CD4-positive, alpha-beta T cell treated with Interleukin-1 beta for 1 hour (primary cell): ENCODE results near the gene FYCO1.
A peak's percentile ranks its signal among the peaks of the same experiment; 100 is the strongest.

Experiments
- DNase-seq, 2 donors: peaks; one replicate each; pipeline ENCODE4 v3.0.0-alpha.2; 2020 to 2022

The FYCO1 gene

DNA sequence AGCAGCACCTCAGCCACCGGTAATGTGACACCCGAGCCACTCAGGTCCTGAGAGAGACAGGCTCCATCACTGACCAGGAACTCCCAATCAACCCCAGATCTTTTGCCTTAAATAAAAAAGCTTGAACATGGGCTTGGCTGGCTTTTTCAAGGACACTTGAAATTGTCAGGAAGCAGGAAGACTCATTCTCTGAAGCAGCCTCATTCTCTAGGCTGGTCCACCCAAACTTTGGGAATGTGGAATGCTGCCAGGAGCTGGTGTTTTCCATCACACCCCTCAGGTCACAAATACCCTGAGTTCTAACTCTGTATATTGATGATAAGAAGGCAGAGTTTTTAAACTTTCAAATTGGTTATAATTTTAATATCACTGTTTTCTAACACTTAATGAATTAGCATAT is 35.3 kb downstream of the FYCO1 start:
- DNase-seq = no peak

DNA sequence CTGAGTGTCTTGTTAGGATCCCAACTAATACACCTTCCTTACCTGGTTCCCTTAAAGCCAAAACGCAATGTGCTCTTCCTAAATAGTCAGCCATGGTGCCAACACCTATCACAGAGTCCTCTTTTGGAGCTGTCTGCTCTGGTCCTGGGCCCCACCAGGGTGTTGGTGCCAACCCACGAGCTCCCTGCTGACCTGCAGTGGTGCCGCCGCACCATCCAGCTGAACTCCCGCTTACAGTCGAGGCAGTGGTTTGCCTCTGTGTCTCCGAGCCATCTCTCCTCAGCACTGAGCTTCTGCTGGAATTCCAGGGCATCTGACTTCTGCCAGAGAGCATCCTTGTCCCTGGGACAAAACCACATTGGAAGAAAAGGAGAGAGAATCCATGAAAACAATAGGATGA is 36.4 kb downstream of the FYCO1 start:
- no peak for DNase-seq

DNA sequence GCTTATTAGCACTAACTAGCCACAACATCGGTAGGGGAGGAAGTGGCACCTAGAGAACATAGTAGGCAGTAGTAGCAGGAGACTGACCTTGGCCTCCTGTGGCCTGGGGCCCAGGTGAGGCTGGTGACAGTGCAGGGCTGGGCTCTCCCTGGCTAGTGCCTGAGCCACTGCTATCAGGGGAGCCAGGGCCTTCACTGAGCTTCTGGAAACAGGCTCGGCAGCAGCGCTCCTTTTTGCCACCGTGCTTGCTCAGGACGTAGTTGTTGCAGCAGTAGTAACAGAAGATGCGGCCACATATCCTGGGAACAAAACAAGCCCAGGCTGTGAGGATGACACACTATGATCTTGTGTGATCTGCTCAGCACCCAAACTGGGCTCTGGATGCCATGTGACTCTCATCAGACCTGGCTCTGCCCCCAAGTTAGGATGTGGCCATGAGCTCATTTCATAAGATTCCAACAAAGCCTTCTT is 37.3 kb downstream of the FYCO1 start:
- DNase-seq = no peak

DNA sequence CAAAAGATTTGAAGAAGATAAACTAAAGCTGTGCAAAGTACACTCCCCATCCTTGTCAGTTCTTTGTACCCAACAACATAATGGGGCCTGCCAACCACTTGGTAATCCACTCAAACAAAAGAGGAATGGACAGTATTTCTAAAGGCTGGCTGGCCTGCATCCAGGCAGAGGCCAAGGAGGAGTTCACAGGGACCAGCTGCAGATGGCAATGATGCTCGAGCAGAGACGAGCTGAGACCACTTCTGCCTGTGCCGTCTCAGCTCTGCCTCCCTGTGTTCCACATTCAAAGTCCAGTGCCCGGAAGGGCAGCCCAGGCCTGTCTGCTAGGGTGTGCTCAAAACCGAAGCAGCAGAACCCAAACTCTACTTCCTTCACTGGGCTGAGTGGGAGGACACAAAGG is 38.0 kb downstream of the FYCO1 start:
- no peak for DNase-seq

DNA sequence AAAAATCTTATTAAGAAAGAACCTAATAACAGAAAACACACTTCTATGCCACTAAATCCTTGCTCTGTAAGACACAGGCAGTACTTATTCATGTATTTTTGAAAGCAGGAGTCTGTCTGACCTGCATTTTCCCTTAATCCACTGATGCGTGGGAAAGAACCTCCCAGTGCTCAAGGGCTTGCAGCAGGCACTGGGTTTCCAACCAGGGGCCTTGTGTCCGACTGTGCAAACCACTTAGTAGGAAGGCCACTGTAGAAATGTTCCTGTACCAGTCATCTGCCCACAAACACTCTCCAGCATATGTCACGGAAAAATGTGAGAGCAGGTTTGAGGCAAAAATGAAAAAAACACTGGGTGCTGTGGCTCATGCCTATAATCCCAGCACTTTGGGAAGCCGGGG is 39.9 kb downstream of the FYCO1 start:
- no peak for DNase-seq

DNA sequence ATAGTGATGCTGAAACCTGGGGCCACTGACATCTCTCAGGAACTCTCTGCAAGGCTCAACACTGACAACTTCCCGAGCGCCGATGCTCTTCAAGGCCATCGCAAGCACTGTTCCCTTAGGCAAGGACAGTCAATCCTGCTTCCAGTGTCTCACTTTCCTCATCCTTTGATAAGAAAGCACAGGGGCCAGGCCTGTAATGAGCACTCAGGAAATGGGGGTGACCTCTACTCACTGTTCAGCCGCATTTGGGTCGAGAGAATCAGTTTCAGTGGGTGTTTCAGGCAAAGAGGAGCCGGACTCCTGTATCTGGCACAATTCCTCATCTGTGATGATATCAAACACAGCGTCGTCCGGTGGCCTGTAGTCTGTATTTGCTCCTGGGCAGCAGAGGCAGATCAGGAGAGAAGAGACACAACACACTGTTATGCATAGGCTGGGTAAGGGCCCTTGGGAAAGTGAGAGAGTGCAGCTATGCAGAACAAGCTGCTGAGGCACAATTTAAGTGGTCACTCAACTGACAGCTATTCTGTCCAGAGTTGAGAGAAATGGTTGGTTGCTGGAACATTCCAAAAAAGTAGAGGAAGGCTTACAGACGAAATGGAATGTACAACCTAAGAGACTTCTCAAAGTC is 40.5 kb downstream of the FYCO1 start:
- DNase-seq = no peak

DNA sequence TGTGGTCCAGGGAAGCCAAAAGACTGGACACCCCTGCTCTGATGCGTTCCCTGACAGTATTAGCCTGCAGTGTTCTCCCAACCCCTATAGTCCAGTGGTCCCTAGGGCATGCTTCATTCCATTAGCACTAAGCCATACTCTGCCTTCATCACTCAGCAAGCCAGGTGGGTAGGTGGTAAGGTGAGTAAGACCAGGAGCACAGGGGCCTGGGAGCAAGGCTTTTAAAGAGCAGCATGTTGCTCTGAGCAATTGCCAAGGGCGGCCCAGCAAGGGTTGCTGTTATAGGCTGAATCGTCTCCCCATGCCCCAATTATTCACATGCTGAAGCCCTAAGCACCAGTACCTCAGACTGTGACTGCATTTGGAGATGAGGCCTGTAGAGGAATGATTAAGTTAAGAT is 41.3 kb downstream of the FYCO1 start:
- no peak for DNase-seq

DNA sequence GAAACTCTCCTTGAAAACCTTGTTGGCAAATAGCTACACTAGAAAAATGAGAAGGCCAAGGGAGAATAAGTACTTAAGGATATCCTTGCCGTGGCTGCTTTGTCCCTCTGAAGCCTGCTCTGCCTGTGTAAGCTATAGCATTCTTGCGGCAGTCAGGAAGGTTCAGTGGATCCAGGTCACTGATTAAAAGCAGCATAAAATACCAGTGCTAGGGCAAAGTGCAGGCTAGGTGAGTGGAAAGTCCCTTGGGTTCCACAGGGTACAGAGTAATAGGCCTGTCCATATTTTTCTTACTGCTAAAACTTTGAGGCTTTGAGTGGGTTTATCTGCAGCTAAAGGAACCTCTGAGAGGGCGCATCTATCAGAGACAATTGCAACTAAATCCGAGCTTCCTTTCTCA is 42.1 kb downstream of the FYCO1 start:
- no peak for DNase-seq

DNA sequence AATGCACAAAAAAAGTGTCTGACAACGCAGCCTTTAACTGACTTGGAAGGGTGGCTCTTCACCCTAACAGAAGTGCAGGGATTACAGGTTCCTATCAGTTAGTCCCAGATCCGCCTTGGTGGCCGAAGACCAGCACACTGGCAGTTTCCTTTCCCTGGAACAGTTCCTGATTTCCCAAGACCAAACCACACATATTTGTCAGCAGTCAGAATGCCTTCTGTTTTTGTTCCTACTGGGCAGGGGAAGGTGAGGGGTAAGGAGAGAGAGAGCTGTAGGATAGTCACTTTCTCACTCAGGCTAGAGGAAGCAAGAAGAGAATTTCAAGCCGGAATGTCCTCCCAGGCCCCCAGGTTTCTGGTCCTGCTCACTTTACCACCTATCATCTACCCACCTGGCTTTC is 43.2 kb downstream of the FYCO1 start:
- no peak for DNase-seq

DNA sequence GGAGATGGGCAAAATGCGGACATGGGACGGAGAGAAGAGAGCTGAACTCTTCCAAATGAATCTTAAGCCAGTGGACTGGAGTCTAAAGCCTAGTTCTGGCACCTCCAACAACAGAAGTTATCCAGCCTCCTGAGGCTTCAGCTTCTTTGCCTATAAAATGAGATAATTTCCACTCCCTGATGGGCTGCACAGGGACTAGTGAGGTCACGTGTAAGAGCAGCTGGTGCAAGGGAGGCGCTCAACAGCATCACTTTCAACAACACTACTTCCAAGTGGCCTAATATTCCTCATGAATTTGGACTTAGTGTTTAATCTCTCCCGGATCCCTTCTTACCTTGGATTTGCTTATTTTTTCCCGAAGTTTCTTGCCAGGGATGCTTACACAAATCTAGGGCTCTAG is 43.7 kb downstream of the FYCO1 start:
- no peak for DNase-seq

DNA sequence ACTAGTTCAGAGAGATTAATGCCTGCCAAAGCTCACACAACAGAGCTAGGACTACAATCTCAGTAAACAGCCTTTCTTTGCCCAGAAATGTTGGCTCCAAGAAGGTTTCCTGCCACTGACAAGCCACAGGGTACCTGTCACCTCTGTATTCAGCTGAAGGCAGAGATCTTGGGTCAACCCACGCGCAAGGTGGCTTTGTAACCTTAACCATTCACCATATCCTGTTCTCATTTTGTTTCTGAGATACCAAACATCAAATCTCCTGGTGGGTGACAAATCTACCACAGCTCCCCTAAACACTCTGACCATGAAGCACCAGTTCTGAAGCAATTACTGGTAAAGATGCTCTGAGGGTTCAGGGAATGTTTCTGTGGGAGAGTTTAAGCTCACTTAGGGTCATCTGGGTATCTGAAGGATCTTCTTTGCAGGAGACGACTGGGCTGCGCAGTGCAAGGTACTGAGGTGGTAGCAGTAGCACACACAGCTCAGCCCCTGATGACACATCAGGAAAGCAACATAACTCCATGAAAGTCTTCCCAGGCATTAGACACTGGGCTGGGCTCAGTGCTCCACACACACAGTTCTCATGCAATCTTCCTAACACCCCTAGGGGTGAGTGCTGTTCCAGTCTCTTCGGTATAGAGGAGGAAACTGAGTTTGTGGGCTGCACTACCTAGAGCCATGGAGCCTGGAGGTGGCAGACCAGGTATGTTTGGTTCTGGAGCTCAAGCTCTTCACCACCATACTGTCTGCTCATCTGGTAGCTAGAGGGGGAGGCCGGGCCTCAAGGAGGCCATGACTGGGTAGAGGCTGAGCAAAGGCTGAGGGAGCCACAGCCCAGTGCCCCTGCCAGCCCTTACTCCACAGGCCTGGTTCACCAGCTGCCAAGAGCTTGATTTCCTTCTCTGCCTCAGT is 44.7 kb downstream of the FYCO1 start:
- DNase-seq = peak in 1 of 2 donors; percentile 49

DNA sequence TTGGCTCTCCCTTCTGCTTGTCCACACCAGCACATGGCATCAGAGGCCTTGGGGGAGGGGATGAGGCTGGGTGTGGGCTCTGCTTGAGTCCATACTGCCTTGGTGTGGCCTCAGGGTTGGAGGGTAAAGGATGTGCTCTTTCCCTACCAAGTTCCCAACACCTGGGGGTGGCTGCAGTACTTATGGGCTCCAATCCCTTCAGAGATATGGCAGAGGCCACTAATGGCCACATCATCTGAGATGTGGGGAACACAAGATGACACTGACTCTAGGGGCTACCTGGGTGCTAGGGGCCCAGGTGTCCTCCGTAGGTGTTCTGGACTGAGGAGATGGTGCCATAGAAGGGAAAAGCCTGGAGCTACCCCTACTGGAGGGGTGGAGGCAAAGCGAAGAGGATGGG is 45.5 kb downstream of the FYCO1 start:
- no peak for DNase-seq

DNA sequence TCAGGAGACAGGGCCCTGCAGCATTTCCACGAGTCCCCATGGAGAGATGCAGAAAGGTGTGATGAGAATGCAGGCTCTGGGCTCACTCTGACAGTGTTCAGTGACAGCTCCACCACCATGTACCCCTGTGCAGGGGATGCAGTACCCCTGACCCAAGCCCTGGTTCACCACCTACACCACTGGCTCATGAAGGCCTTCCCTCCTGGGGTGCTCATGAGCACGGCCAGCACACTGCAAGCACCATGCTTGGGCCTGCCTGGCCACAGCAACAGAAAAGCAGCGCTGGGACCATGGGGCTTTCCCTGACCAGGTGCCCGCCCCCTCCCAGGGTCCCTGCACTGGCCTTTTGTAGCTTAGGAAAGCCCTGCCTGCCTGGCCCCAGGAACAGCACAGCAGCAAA is 46.2 kb downstream of the FYCO1 start:
- no peak for DNase-seq

DNA sequence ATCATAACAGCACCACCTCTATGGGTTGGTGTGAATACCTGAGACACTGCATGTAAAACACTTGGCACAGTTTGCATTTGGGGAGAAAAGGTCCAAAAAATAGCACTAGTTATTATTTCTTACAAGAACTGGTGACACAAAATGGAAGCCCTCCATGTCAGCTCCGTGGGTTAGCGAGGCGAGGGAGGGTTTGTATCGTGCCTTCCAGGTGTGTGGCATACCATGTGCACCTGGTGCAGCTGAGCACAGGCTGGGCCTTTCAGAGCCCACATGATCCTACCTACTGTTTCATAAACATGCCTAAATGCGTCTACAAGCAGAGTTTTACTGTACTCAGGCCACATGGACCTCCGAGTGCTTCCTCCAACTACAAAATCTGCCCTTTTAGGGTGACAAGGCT is 46.7 kb downstream of the FYCO1 start:
- DNase-seq = no peak

DNA sequence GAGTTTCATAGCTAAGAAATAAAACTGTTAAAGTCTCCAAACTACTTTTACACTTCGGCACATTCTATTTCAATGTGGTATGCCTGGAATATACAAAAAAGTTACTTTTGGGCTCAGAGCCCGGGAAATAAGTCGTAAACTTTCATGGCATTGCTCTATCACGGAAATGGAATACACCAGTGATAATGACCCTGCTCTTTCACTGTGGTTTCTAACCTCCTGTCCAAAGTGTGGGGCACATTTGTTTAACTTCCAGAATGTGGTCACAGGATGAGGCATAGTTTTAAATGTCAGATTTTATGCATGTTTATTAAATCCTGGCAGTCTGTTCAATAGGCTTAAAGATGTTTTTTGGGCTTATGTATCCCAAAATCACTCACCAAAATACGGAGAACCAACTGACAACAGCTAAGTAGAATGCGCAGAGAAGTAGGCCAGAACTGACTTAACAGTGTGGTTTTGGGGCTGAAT is 47.3 kb downstream of the FYCO1 start:
- DNase-seq = no peak

DNA sequence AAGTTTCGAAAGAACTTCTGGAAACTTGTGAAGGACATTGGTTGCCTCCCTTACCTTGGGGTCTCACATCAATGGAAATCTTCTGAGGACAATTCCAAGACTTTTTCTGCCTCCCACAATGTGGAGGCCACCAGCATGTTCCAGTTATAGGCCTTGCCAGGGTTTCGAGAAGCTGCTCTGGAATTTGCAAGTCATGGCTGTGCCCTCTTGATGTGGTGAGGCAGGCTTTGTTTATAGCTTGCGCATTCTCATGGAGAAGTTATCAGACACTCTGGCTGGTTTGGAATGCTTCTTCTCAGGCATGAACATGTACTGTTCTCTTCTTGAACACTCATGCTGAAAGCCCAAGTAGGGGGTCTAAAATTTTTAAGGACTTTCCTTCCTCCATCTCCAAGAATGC is 48.3 kb downstream of the FYCO1 start:
- no peak for DNase-seq

DNA sequence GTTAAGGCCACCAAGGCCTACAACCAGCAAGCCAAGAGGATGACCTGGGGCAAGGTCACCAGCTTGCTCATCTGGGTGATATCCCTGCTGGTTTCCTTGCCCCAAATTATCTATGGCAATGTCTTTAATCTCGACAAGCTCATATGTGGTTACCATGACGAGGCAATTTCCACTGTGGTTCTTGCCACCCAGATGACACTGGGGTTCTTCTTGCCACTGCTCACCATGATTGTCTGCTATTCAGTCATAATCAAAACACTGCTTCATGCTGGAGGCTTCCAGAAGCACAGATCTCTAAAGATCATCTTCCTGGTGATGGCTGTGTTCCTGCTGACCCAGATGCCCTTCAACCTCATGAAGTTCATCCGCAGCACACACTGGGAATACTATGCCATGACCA is 48.7 kb downstream of the FYCO1 start:
- DNase-seq = no peak

DNA sequence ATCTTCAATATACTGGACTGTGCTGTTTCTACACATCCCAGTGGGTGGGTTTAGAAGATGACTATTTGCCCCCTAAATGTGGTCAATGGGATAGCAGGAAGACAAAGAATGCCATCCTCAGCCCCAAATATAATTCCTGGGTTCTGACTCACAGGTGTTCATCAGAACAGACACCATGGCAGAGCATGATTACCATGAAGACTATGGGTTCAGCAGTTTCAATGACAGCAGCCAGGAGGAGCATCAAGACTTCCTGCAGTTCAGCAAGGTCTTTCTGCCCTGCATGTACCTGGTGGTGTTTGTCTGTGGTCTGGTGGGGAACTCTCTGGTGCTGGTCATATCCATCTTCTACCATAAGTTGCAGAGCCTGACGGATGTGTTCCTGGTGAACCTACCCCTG is 49.3 kb downstream of the FYCO1 start:
- DNase-seq = no peak

DNA sequence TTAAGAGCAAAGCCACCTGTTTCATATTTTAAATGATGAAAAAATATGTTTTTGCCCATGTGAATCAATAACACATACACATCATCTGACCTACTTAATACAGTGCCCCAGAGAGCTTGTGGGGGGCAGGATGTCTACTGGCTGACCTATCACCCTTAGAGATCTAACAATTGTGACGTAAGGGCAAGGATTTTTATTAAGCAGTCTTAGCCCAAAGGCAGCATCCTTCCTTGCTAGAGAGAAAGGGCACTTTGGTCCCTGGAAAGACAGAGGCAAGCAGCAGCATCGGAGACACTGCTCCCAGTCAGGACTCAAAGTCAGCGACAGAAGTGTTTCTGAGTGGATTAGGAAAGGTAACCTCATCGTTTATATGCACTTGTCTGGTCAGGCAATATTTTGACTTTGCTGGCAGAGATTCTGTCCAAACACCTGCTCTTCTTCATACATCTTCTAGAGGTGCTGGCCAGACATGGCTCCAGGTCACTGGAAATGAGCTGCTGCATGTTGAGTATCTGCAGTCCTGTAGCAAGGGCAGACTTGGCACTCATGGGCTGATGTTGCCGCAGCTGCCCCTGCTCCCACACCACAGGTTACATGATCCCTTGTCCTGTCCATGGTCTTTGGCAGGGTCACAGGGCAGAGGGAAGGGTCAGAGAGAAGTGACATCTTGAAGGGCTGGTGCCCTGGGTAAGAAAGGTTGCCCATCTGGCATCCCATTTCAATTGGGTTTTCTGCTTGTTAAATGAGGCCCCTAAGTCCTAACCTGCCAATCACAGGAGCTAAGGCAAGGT is 50.6 kb downstream of the FYCO1 start:
- peak; percentile 22 to 49 for DNase-seq

DNA sequence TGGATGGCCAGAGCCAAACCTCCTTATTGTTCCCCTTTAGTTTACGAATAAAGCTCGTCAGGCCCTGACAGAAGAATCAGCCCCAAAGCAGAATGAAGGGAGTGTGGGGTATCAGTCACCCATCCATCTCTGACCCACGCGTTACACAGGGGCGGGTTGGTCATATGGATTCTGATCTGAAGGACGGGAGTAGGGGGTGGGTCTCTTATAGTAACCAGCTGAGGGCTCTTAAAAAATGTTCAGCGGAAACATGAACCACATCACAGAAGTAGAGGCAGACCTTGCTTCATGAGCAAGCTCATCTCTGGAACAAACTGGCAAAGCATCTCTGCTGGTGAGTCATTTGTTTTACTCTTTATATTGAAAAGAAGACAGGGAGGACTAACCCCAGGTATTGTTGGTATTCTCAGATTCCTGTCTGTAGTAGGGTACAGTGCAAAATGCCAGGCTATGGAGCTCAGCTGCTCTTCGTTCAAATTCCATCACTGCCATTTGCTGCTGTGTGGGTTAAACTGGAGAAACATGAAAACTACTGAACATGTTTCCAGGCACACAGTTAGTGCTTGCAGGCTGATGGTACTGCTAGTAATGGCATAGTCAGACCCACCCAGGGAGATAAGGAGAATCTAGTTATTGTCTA is 52.3 kb downstream of the FYCO1 start, which contains the start of gene CXCR6:
Gene CXCR6 (plus strand): TSS at position 258 of the 640 bp plus-strand sequence. CDS start 3,018 bp downstream, outside the sequence.
- peak in 1 of 2 donors; percentile 48 for DNase-seq

DNA sequence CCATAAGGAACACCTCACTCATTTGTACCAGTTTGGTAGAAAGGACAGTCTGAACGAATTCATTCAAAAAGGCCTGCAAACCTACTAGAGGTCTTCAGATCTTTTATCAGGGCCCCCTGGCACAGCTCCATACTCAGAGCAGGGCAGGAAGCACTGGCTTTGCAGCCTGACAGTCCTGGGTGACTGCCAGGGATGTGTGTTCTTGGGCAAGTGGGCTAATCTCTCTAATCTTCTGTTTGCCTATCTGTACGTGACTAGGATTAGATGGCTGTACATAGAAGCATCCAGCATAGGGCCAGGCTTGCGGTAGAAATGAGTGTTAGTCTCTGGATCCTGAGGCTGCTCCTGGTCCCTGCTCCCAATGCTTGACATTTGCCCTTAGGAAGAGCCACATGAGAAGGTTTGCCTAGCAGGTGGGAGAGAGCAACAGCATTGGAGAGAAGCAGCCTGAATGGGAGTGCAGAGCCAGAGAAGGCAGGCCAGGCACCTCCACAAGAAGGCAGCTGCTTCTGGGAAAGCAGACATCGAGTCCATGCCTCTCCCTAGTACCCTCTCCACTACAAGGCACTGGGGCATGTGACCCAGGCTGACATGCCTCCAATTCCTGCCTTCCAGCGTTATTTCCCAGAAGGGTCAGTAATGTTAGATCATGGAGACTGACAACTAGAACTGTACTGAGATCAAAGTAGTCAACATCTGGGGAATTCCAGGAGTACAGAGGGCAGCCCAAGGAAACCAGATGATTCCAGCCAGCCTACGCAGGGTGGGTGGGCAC is 53.4 kb downstream of the FYCO1 start:
- DNase-seq = no peak

DNA sequence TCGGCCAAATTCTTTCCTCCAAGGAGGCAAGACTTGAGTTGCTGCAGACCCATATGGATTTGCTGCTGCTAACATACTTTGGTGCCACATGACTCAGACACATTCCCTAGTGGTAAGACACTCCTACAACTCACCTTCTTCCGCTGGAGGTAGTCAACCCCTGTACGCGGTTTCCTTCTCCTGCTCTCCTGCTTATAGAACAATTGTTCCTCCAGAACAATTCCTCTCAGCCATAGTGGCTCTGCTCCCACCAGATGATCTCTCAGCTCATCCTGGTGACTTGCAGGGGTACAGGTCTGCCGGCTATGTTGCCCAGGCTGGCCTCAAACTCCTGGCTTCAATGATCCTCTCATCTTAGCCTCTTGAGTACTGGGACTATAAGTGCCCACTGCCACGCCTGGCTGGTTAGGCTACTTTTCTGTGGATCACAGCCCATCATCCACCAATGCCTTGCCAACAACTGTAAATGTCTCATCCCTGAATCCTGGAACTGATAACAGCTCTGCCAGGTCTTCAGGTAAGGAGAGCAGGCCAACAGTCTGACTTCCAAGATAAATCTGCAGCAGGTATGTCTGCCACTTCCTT is 54.8 kb downstream of the FYCO1 start:
- no peak for DNase-seq
